OCI-LY1 (cell line): Measurements from ENCODE around the gene PKMYT1.

ENCODE experiments used
- EZH2 ChIP-seq: fragments of 200-600 bp; sonication (generic), shearing (Covaris generic); IDR thresholded peaks from 2 replicates; pipeline ENCODE4 v1.8.0; 2017; ENCODE audit warnings: borderline replicate concordance, mixed run types, mild to moderate bottlenecking, antibody characterized with exemption, low read length, moderate library complexity, mixed read lengths
- TF ChIP-seq, protein P1 (sequence below): fragments of 200-600 bp; sonication (generic), shearing (Covaris generic); IDR thresholded peaks from 2 replicates; pipeline ENCODE4 v1.5.1; 2017; ENCODE audit warnings: mild to moderate bottlenecking, antibody characterized with exemption, low read length, moderate library complexity, mixed read lengths

DNA sequence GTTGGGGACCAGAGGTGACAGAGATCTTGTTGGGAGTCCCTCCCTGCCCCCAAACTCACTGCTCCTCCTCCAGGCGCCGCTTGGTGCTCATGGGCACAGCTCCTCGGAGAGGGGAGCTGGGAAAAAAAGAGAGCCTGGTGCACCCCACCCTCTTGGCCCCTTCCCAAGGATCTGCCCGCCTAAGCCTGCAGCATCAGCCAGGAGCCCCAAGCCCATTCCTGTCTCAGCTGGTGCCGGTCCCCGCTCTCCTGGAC lies 43.1 kb upstream of the PKMYT1 start:
- TF ChIP-seq, protein P1, sequence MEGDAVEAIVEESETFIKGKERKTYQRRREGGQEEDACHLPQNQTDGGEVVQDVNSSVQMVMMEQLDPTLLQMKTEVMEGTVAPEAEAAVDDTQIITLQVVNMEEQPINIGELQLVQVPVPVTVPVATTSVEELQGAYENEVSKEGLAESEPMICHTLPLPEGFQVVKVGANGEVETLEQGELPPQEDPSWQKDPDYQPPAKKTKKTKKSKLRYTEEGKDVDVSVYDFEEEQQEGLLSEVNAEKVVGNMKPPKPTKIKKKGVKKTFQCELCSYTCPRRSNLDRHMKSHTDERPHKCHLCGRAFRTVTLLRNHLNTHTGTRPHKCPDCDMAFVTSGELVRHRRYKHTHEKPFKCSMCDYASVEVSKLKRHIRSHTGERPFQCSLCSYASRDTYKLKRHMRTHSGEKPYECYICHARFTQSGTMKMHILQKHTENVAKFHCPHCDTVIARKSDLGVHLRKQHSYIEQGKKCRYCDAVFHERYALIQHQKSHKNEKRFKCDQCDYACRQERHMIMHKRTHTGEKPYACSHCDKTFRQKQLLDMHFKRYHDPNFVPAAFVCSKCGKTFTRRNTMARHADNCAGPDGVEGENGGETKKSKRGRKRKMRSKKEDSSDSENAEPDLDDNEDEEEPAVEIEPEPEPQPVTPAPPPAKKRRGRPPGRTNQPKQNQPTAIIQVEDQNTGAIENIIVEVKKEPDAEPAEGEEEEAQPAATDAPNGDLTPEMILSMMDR = no peak
- TF ChIP-seq EZH2 = no peak
